HL-60 (cell line): ENCODE data around the gene WDR4.

Experiments used
- DNase-seq, 2 experiments: peaks; one replicate each; pipeline ENCODE4 v3.0.0-alpha.2; 2010 to 2020; ENCODE audit warnings: low read depth in 1 of 2, low spot score in 1 of 2
- H3K27ac ChIP-seq: fragments of 250-450 bp; sonication (Bioruptor Pico); replicated peaks from 2 replicates; pipeline ENCODE4 v1.5.1; 2020; ENCODE audit warnings: mild to moderate bottlenecking, moderate library complexity
- H3K27me3 ChIP-seq: fragments of 250-450 bp; sonication (Bioruptor Pico); 2 replicates; pipeline ENCODE4 v1.5.1; 2021; ENCODE audit warnings: mild to moderate bottlenecking, moderate library complexity; ENCODE audit not compliant: insufficient read depth, poor library complexity, severe bottlenecking
- H3K4me3 ChIP-seq: replicated peaks from 2 replicates; pipeline ENCODE4 v1.5.1; 2011; ENCODE audit warnings: mild to moderate bottlenecking, control low read depth, low read length; ENCODE audit not compliant: insufficient read depth
- CTCF ChIP-seq: IDR thresholded peaks from one replicate; pipeline ENCODE4 v1.5.1; 2011; ENCODE audit warnings: low read length, control low read depth, inconsistent platforms; ENCODE audit not compliant: insufficient read depth
- GABPA ChIP-seq: IDR thresholded peaks from 2 replicates; pipeline ENCODE4 v1.6.1; 2012; ENCODE audit warnings: low read depth
- POLR2AphosphoS5 ChIP-seq: IDR thresholded peaks from 2 replicates; pipeline ENCODE4 v1.6.1; 2012; ENCODE audit warnings: low read depth
- SPI1 ChIP-seq: IDR thresholded peaks from 2 replicates; pipeline ENCODE4 v1.6.1; 2012; ENCODE audit warnings: low read depth, mild to moderate bottlenecking, borderline replicate concordance
- TF ChIP-seq, protein P1 (sequence below): IDR thresholded peaks from 2 replicates; pipeline ENCODE4 v1.6.1; 2012; ENCODE audit warnings: low read depth; ENCODE audit not compliant: insufficient replicate concordance

The WDR4 gene

GRCh38 chr21:42905195-42905594, 25.9 kb upstream of the WDR4 start:
- no peak overlapping the region for H3K27ac ChIP-seq
- no peaks in the 10 kb centered on the region for H3K27me3 ChIP-seq
- TF ChIP-seq SPI1 = no peak
- no peak for TF ChIP-seq POLR2AphosphoS5
- no peak for TF ChIP-seq GABPA
- no peak for TF ChIP-seq CTCF
- TF ChIP-seq, protein P1, sequence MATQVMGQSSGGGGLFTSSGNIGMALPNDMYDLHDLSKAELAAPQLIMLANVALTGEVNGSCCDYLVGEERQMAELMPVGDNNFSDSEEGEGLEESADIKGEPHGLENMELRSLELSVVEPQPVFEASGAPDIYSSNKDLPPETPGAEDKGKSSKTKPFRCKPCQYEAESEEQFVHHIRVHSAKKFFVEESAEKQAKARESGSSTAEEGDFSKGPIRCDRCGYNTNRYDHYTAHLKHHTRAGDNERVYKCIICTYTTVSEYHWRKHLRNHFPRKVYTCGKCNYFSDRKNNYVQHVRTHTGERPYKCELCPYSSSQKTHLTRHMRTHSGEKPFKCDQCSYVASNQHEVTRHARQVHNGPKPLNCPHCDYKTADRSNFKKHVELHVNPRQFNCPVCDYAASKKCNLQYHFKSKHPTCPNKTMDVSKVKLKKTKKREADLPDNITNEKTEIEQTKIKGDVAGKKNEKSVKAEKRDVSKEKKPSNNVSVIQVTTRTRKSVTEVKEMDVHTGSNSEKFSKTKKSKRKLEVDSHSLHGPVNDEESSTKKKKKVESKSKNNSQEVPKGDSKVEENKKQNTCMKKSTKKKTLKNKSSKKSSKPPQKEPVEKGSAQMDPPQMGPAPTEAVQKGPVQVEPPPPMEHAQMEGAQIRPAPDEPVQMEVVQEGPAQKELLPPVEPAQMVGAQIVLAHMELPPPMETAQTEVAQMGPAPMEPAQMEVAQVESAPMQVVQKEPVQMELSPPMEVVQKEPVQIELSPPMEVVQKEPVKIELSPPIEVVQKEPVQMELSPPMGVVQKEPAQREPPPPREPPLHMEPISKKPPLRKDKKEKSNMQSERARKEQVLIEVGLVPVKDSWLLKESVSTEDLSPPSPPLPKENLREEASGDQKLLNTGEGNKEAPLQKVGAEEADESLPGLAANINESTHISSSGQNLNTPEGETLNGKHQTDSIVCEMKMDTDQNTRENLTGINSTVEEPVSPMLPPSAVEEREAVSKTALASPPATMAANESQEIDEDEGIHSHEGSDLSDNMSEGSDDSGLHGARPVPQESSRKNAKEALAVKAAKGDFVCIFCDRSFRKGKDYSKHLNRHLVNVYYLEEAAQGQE = no peak
- H3K4me3 ChIP-seq = no peak overlapping the region
- no peak for DNase-seq

DNA sequence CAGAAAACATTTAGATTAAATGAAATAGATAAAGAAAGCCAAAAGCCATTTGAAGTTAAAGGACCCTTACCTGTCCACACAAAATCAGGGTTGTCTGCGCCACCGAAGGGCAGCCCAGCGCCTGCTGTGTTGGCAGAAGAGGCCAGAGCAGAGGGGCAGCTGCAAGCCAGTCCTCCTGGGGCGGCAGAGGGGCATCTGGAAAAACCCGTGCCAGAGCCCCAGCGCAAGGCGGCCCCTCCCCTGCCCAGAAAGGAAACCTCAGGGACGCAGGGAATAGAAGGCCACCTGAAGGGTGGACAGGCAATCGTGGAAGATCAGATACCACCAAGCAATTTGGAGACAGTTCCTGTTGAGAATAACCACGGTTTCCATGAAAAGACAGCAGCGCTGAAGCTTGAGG, 24.5 kb upstream of the WDR4 start:
- no peak for DNase-seq
- no peaks in the 10 kb centered on the region for H3K27me3 ChIP-seq
- no peak overlapping the region for H3K4me3 ChIP-seq
- H3K27ac ChIP-seq = no peak overlapping the region
- TF ChIP-seq SPI1 = no peak
- TF ChIP-seq, protein P1 = no peak

DNA sequence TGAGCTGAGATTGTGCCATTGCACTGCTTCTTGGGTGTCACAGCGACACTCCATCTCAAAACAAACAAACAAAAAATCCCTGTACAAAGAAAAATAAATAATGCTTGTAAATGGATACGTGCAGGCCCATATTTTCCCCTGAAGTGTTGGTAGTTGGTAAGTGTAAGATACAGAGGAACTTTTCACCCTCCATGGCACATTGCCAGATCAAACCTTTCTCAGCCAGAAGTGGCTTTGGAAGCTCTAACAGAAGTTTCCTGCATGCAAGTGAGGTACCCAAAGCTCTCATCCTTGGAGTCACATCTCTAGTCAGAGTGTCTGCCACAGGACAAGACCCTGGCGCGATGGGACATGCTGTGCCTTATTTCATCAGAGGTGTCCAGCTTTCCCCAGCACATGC, 21.1 kb upstream of the WDR4 start:
- DNase-seq = no peak
- Histone ChIP-seq H3K4me3 (no peak overlapping the region), H3K27ac (no peak overlapping the region), H3K27me3 (no peaks in the 10 kb centered on the region)
- TF ChIP-seq CTCF = no peak
- TF ChIP-seq, protein P1 = no peak
- no peak for TF ChIP-seq SPI1
- no peak for TF ChIP-seq GABPA
- no peak for TF ChIP-seq POLR2AphosphoS5
